Panc1 (cell line): ENCODE data around the gene LCE1F. TPM values are rescaled to one million over a fixed set of nuclear protein-coding genes. Genes with fewer than 3 reads are reported as not detected.

Source experiments
- ATAC-seq: fragments of 200-7000 bp; cut with Tn5 transposase; 2 replicates; pipeline ENCODE4 v1.9.1; 2020; ENCODE audit warnings: mild to moderate bottlenecking, moderate library complexity
- BruUV-seq: library from RNA; stranded (reverse); fragments of 400-500 nt; replicated peaks from 2 replicates; lab custom pipeline; 2021; lab: Mats Ljungman, UMichigan
- CTCF ChIA-PET: fragments of 300-600 bp; sonication (Branson Sonifier 250); formaldehyde crosslinking; loops from one replicate; lab custom pipeline; 2022; ENCODE audit warnings: antibody characterized with exemption; lab: Charles Lee
- POLR2A ChIA-PET: fragments of 300-600 bp; sonication (Branson Sonifier 250); formaldehyde crosslinking; loops from one replicate; lab custom pipeline; 2022; ENCODE audit warnings: antibody characterized with exemption; lab: Charles Lee
- DNase-seq: peaks from one replicate; pipeline ENCODE4 v3.0.0-alpha.2; 2010; ENCODE audit warnings: low read depth, low spot score
- H3K27ac ChIP-seq: 2 replicates; pipeline ENCODE4 v1.5.1; 2011; ENCODE audit warnings: mild to moderate bottlenecking, low read length, inconsistent platforms
- H3K27me3 ChIP-seq: fragments of 200-500 bp; sonication (Bioruptor generic); 2 replicates; pipeline ENCODE4 v1.6.0; 2014; ENCODE audit warnings: low read length, inconsistent platforms; ENCODE audit not compliant: control insufficient read depth, insufficient read depth
- H3K36me3 ChIP-seq: fragments of 200-500 bp; sonication (Bioruptor generic); 2 replicates; pipeline ENCODE4 v1.5.1; 2014; ENCODE audit warnings: inconsistent platforms, mild to moderate bottlenecking, low read length, moderate library complexity; ENCODE audit not compliant: control insufficient read depth, insufficient read depth
- H3K4me1 ChIP-seq: 2 replicates; pipeline ENCODE4 v1.5.1; 2011; ENCODE audit warnings: inconsistent platforms, mild to moderate bottlenecking, low read length, moderate library complexity; ENCODE audit not compliant: control insufficient read depth, insufficient read depth
- H3K4me3 ChIP-seq, 2 experiments: 2 replicates each; pipeline ENCODE4 v1.5.1; 2011 to 2012; ENCODE audit warnings: low read depth in 2 of 2, low read length in 2 of 2, mild to moderate bottlenecking in 2 of 2, inconsistent platforms in 1 of 2, moderate library complexity in 1 of 2
- H3K9me3 ChIP-seq: fragments of 200-500 bp; sonication (Bioruptor generic); 2 replicates; pipeline ENCODE4 v1.5.1; 2014; ENCODE audit warnings: low read depth, mild to moderate bottlenecking, inconsistent platforms, low read length, moderate library complexity; ENCODE audit not compliant: control insufficient read depth, insufficient read depth
- CTCF ChIP-seq: fragments of 450-650 bp; IDR thresholded peaks from 2 replicates; pipeline ENCODE4 v1.5.1; 2017; ENCODE audit warnings: mild to moderate bottlenecking
- POLR2AphosphoS5 ChIP-seq: IDR thresholded peaks from 2 replicates; pipeline ENCODE4 v1.6.1; 2012; ENCODE audit warnings: mild to moderate bottlenecking, low read depth, low read length, moderate library complexity
- REST ChIP-seq, 2 experiments: IDR thresholded peaks; 2 replicates each; pipeline ENCODE4 v1.6.1; 2011 to 2012; ENCODE audit warnings: low read depth in 2 of 2, control low read depth in 1 of 2, low read length in 1 of 2, mild to moderate bottlenecking in 1 of 2, moderate library complexity in 1 of 2; ENCODE audit not compliant: insufficient read depth in 1 of 2
- SIN3A ChIP-seq: IDR thresholded peaks from 2 replicates; pipeline ENCODE4 v1.6.1; 2012; ENCODE audit warnings: low read depth, mild to moderate bottlenecking, low read length, moderate library complexity, borderline replicate concordance; ENCODE audit not compliant: insufficient read depth
- TCF7L2 ChIP-seq: IDR thresholded peaks from 2 replicates; pipeline ENCODE4 v1.6.1; 2011; ENCODE audit warnings: mild to moderate bottlenecking, low read depth, low read length, inconsistent platforms
- in situ Hi-C: cut with HindIII; loops from 2 replicates; pipeline ENCODE4 v1.10.0; 2016; ENCODE audit warnings: low sequenced_read_pairs, low pct_unique_long_range_greater_than_20kb
- intact Hi-C: fragments of 100-400 bp; cut with micrococcal nuclease; formaldehyde crosslinking; loops from one replicate; pipeline ENCODE4 v1.10.0; 2022; ENCODE audit not compliant: unreplicated experiment
- total RNA-seq: library from RNA; stranded (reverse); gene quantifications from one replicate; pipeline ENCODE4 v1.2.1, GENCODE V29; 2021; ENCODE audit not compliant: unreplicated experiment

The LCE1F gene
- total RNA-seq, 1 experiment from 2014 or later: not detected

- POLR2A ChIA-PET: interaction anchor here (0.6 kb wide), 1 partner anchor 943 kb away, joined by 19 read pairs; no protein-coding TSS in a partner anchor
These were observed 21.5 kb downstream of the LCE1F start, which contains the start of gene LCE1D for GRCh38 chr1:152796421-152796820. LCE1D (plus strand) TSS chr1:152796721; CDS start chr1:152797795, 1,074 bp downstream.

GRCh38 chr1:152801333-152801732 is 26.4 kb downstream of the LCE1F start:
- ChIA-PET CTCF (no interaction called here), POLR2A (no interaction called here)
- TF ChIP-seq REST (IDR thresholded peaks at IDR 0.05; ENCODE audit: insufficient read depth in 1 of 2, low read depth in 2 of 2, low read length in 1 of 2) (no peak), SIN3A (no peak), TCF7L2 (no peak), POLR2AphosphoS5 (no peak)
- Histone ChIP-seq H3K4me3 (no peak overlapping the region), H3K27me3 (peaks cover 2% of the 10 kb centered on the region; the same call in 1 of the 2 replicates), H3K27ac (no peak overlapping the region), H3K4me1 (no peaks in the 10 kb centered on the region), H3K9me3 (no peaks in the 10 kb centered on the region), H3K36me3 (no peaks in the 10 kb centered on the region)
- BruUV-seq: no TSS peak
- DNase-seq (no peak), ATAC-seq (no peak)
- intact Hi-C loops: no loop called here
- in situ Hi-C loops: no loop called here

More at GRCh38 chr1:152796421-152796820, 21.5 kb downstream of the LCE1F start, which contains the start of gene LCE1D:
- CTCF ChIA-PET: no interaction called here
- Histone ChIP-seq H3K4me1 (no peaks in the 10 kb centered on the region), H3K27ac (no peak within 1 kb of the TSS), H3K27me3 (peaks cover 2% of the 10 kb centered on the region; the same call in 1 of the 2 replicates), H3K9me3 (no peaks in the 10 kb centered on the region), H3K4me3 (no peak within 1 kb of the TSS), H3K36me3 (no peaks in the 10 kb centered on the region)
- intact Hi-C loops (no loop called here), in situ Hi-C loops (no loop called here)
- BruUV-seq: no TSS peak
- no peak for TF ChIP-seq POLR2AphosphoS5
- no peak for TF ChIP-seq SIN3A
- TF ChIP-seq TCF7L2: no peak
- TF ChIP-seq REST (IDR thresholded peaks at IDR 0.05; ENCODE audit: insufficient read depth in 1 of 2, low read depth in 2 of 2, low read length in 1 of 2): no peak
- TF ChIP-seq CTCF: no peak
- no peak for ATAC-seq
- no peak for DNase-seq
